Spinal cord (tissue), 10 donors: ENCODE measurements around the gene CLDN34. TPM values are rescaled to one million over a fixed set of nuclear protein-coding genes. Genes with fewer than 3 reads are reported as not detected.

ENCODE experiments used
- DNase-seq, 6 donors: peaks; one replicate each; pipeline versions ENCODE4 v3.0.0 to v3.0.0-alpha.2; 2013 to 2015; ENCODE audit warnings: low spot score in 6 of 6, low read depth in 4 of 6
- H3K27ac ChIP-seq: one replicate; pipeline ENCODE4 v1.5.1; 2013; ENCODE audit warnings: low read depth, low read length, control low read depth
- H3K27me3 ChIP-seq: one replicate; pipeline ENCODE4 v1.6.1; 2013; ENCODE audit warnings: low read length; ENCODE audit not compliant: control insufficient read depth, insufficient read depth
- H3K36me3 ChIP-seq: one replicate; pipeline ENCODE4 v1.6.1; 2013; ENCODE audit warnings: low read length; ENCODE audit not compliant: control insufficient read depth, insufficient read depth
- H3K4me1 ChIP-seq: one replicate; pipeline ENCODE4 v1.6.1; 2013; ENCODE audit warnings: low read length; ENCODE audit not compliant: control insufficient read depth, insufficient read depth
- H3K4me3 ChIP-seq: one replicate; pipeline ENCODE4 v1.5.1; 2013; ENCODE audit warnings: low read depth, low read length, control low read depth
- H3K9me3 ChIP-seq: one replicate; pipeline ENCODE4 v1.6.1; 2013; ENCODE audit warnings: low read length; ENCODE audit not compliant: control insufficient read depth, insufficient read depth
- WGBS: methylation state at CpG from one replicate; pipeline ENCODE4 v1.1.5; 2013; ENCODE audit warnings: missing lambda C conversion rate; ENCODE audit not compliant: insufficient coverage; 5-methylcytosine and 5-hydroxymethylcytosine counted together
- polyA plus RNA-seq, 2 donors: library from polyadenylated mRNA; unstranded; fragments of 120-200 nt; gene quantifications; one replicate each; pipeline ENCODE4 v1.2.1, GENCODE V29; 2013; ENCODE audit not compliant: insufficient read length in 2 of 2
- total RNA-seq, 2 donors: library from RNA; depleted of rRNA in 1 of 2; stranded (reverse); fragments of 120-200 nt in 1 of 2; fragments of >200 nt in 1 of 2; gene quantifications; one replicate each; pipeline versions ENCODE4 v1.2.3 to v1.2.4, GENCODE V29; 2013 to 2014
- donor health status: healthy.

CLDN34 gene
- total and polyA plus RNA-seq, 4 donors: 0.30 to 0.53 (median 0.33) TPM; not detected in 1

DNA sequence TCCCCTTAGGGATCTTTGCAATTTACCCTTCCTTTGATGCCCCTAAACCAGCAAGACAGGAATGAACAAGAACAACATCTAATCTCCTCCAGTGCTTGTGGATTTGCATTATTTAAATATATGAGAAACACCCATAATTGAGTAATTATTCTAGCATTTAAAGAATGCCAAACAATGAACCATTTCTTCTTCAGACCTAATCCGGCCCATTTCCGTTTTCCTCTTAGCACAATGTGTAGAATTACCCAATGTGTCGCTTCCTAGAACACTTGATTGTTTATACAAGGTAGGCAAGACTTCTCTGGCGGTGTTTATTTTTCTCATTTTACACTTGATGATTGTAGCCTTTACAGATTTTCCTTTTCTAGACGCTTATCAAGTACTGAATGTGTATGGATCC, 43.5 kb downstream of the CLDN34 start:
- H3K27me3 ChIP-seq: peaks cover 8% of the 10 kb centered on the region
- peaks cover 9% of the 10 kb centered on the region for H3K4me1 ChIP-seq
- DNase-seq: peak in 1 of 6 donors; percentile 10
- H3K36me3 ChIP-seq: no peaks in the 10 kb centered on the region
- 52% methylated on average over 3 of the region's 5 CpGs for whole genome bisulfite sequencing
- no peak overlapping the region for H3K4me3 ChIP-seq
- no peak overlapping the region for H3K27ac ChIP-seq
- H3K9me3 ChIP-seq: no peaks in the 10 kb centered on the region

DNA sequence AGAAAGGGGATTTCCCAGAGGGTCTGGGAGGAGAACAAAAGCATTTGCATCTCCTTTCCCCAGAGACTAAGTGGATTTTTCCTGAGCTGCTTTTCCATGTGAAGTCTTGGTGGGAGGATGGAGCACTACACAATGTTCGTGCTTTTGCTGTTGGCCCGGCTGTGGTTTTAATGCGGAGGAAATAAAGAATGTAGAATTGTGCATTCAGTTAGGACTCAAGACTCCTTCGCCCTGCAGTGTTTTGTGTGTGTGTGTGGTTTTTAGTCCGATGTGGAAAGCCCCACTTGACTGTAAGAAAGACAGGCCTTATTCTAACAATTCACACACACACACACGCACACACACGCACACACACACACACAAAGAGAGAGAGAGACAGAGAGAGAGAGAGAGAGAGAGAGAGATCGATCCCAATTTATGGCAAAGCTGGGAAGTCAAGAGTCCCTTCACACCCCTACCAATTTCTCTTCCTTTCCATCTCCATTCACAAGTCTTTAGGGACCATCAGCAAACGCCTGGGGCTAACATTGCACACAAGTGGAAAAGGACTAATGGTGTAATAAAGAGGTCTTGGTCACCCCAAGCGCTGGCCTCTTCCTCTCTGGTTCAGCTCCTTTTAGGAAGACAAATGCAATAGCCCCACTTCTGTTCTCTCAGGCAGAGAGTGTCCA, 44.2 kb downstream of the CLDN34 start:
- Histone ChIP-seq H3K27me3 (peaks cover 13% of the 10 kb centered on the region), H3K9me3 (no peaks in the 10 kb centered on the region), H3K36me3 (no peaks in the 10 kb centered on the region), H3K27ac (peak overlapping the region; percentile 12), H3K4me1 (peaks cover 13% of the 10 kb centered on the region), H3K4me3 (no peak overlapping the region)
- DNase-seq: peak in 2 of 6 donors; percentile 27 to 31
- WGBS: no CpG with 5 or more reads among the region's 10 CpGs

DNA sequence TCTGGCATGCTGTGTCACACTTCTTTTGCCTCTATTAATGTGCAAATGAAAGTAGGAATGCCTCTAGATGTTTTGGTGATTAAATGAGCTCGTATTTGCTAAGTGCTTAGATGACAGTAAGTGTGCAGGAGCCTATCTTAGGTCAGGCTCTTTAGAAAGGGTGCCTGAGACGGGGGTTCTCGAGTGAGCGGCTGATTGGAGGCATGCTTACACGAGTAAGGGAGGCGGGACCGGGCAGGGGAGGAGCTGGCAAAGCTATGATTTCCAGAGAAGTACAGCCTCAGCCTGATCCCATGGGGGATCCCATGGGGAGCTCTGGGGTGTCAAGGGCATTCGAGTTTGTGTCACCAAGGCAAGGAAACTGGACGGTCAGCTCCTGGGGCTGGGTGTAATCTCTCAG, 44.8 kb downstream of the CLDN34 start:
- H3K36me3 ChIP-seq: no peaks in the 10 kb centered on the region
- H3K27ac ChIP-seq: no peak overlapping the region
- no peak overlapping the region for H3K4me3 ChIP-seq
- H3K4me1 ChIP-seq: peaks cover 16% of the 10 kb centered on the region
- 37% methylated on average over 9 of the region's 9 CpGs for WGBS
- peaks cover 14% of the 10 kb centered on the region for H3K27me3 ChIP-seq
- no peak for DNase-seq
- H3K9me3 ChIP-seq: no peaks in the 10 kb centered on the region

DNA sequence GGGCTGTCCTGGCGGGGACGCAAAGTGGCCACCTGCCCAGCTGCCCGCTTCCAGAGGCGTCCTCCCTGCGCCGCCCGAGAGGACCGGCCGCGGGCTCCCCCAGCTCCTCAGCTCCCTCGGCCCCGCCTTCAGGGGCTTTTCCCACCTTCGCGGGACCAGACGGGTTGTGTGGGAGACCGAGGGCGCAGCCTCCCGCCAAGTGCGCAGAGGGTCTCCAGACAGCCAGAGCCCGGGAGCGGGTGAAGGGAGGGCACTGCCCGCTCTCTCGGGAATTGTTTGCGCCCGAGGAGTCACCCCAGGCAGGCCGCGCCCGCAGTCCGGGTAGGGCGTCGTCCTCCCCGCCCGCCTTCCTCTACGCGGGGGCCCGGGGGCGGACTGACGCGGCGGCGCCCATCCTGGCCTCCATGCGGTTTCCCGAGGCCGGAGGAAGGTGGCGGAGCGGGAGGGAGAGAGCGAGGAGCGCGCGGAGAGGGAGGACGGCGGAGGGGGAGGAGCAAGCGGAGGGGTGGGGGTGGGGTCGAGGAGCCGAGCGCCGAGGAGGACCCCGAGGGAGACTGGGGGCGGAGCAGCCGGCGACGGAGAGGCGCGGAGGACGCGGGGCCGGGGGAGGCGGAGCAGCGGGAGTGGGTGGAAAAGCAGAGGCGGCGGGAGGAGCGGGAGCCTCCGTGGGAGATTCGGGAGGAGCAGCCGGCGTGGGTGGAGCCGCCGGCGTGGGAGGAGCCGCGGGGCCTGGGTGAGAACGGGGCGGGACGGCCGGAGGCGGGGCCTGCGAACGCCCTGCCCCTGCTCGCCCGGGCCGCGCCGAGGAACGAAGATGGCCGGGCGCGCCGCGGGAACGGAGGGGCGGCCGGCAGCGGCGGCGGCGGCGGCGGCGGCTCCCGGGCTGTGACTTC, 47.5 kb downstream of the CLDN34 start:
- 14% methylated on average over 110 of the region's 110 CpGs for WGBS
- H3K9me3 ChIP-seq: no peaks in the 10 kb centered on the region
- H3K27me3 ChIP-seq: peaks cover 14% of the 10 kb centered on the region
- H3K27ac ChIP-seq: peak overlapping the region; percentile 52
- peak overlapping the region; percentile 60 for H3K4me3 ChIP-seq
- peak in 5 of 6 donors; percentile 51 to 96 (median 69) for DNase-seq
- H3K4me1 ChIP-seq: peaks cover 17% of the 10 kb centered on the region
- no peaks in the 10 kb centered on the region for H3K36me3 ChIP-seq

DNA sequence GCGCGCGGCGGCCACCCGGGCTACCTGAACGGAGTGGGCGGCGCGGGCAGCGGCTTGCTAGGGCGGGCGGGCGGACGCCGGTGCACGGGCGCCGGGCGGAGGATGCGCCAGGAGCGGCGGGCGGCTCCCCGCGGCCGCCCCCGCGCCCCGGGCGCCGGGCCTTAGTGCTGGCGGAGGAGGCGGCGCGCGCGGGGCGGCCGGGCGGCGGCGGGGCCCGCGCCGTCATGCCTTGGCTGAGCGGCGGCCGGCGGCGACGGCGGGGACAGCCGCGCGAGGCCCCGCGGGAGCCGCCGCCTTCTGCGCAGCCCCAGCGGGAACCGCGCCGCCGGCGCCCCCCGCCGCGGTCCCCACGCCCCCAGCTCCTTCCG, 48.2 kb downstream of the CLDN34 start:
- H3K4me3 ChIP-seq: no peak overlapping the region
- no peak overlapping the region for H3K27ac ChIP-seq
- WGBS: 4% methylated on average over 71 of the region's 71 CpGs
- no peak for DNase-seq
- no peaks in the 10 kb centered on the region for H3K9me3 ChIP-seq
- no peaks in the 10 kb centered on the region for H3K36me3 ChIP-seq
- H3K27me3 ChIP-seq: peaks cover 14% of the 10 kb centered on the region
- H3K4me1 ChIP-seq: peaks cover 17% of the 10 kb centered on the region

DNA sequence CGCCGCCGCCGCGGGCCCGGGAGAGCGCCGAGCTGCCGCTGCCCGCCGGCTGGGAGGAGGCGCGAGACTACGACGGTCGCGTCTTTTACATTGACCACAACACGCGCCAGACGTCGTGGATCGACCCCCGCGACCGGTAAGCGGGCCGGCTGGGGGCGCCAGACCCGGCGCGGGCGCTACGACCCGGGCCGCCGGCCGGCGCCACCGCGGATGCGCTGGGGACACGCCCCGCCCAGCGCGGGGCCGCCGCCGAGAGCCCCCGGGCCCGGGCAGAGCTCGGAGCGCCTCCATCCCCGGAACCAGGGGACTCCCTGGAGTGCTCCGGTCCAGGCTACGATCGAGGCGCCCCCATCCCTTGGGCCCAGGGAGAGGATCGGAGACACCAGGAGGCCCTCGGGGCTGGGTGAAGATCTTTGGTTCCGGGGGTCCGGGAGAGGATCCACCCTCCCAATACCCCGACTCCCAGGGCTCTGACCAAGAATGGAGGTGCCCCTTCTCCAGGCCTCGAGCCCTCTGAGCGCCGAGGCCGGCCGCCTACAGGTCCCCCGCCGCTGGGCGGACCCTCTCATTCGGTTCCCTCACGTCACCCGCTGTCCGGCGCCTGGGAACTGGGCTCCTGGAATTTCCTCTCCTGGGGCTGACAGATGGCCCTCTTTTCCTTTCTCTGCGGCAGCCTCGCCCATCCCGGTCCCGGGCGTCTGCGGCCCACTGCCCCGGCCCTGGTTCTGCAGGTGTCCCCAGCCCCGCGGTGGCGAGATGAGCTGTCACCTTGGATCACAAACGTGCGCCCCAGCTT, 48.8 kb downstream of the CLDN34 start:
- Histone ChIP-seq H3K36me3 (no peaks in the 10 kb centered on the region), H3K4me1 (peaks cover 17% of the 10 kb centered on the region), H3K27me3 (peaks cover 14% of the 10 kb centered on the region), H3K27ac (peak overlapping the region; percentile 76), H3K9me3 (no peaks in the 10 kb centered on the region), H3K4me3 (peak overlapping the region; percentile 48)
- DNase-seq: peak in 2 of 6 donors; percentile 35 to 45
- whole genome bisulfite sequencing: 16% methylated on average over 87 of the region's 87 CpGs

DNA sequence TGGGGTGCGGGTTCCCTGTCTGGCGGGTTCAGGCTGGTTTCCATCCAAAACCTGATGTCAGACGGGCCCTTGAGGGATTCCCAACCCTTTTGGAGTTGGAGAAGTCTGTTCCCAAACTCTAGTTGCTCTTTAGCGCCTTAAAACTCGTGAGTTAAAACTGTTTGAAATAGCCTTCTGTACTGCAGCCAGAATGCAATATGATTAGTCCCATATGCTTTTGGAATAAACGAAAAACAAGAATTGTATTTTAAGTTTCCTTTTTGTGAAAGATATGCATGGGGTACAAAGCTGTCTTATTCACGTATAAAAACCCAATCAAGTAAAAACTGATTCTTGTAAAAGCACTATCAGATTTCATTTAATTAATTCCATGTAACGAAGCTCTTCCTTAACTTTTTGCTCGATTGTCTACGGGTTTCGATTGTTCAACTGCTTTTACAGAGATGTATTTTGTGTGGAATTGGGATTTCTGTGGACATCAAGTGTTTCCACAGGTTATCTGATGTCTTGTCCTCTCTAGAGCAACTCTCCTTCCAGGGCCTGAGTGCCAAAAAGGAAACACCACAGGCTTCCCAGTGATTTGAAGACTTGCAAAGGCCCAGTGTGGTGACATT, 49.5 kb downstream of the CLDN34 start:
- peaks cover 14% of the 10 kb centered on the region for H3K4me1 ChIP-seq
- H3K9me3 ChIP-seq: no peaks in the 10 kb centered on the region
- peak in 2 of 6 donors; percentile 8 to 41 for DNase-seq
- peak overlapping the region; percentile 48 for H3K4me3 ChIP-seq
- 15% methylated on average over 3 of the region's 11 CpGs for WGBS
- no peaks in the 10 kb centered on the region for H3K36me3 ChIP-seq
- H3K27me3 ChIP-seq: peaks cover 13% of the 10 kb centered on the region
- peak overlapping the region; percentile 76 for H3K27ac ChIP-seq

DNA sequence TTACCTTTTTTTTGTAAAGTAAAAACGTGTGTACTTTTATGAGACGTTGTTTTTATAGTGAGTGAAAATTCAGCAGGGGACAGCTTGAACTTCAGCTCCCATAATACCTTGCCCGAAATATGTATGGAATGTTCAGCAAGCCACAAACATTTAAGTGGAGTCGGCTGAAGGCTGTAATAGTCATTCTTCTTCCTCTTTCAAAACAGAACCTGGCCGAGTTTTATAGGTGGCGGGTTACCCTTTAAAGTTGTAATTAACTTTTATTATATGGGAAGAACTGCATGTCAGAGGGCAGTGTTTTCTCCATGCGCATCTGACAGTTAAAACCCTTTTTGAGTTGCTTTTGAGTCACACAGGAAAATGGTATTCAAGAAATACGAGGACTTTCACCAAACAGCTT, 50.7 kb downstream of the CLDN34 start:
- Histone ChIP-seq H3K9me3 (no peaks in the 10 kb centered on the region), H3K27me3 (peaks cover 9% of the 10 kb centered on the region), H3K36me3 (no peaks in the 10 kb centered on the region), H3K4me1 (peaks cover 13% of the 10 kb centered on the region), H3K27ac (no peak overlapping the region), H3K4me3 (no peak overlapping the region)
- DNase-seq: no peak
- WGBS: 40% methylated on average over 1 of the region's 8 CpGs
